NK-92 (cell line): Measurements from ENCODE around the gene CLGN.

ENCODE experiments used
- DNase-seq: peaks from one replicate; lab custom pipeline; 2025; ENCODE audit not compliant: unreplicated experiment; lab: John Stamatoyannopoulos, UW

Gene CLGN

GRCh38 chr4:140382732-140383131 lies 44.7 kb downstream of the CLGN start:
- DNase-seq: no peak

GRCh38 chr4:140374130-140374477 lies 53.3 kb downstream of the CLGN start:
- DNase-seq: no peak

GRCh38 chr4:140373328-140374129 lies 53.9 kb downstream of the CLGN start, which contains the start of gene SCOC:
Gene SCOC (plus strand): TSS chr4:140373646. CDS start chr4:140379171, 5,525 bp downstream.
- DNase-seq: peak; percentile 80

- no peak for DNase-seq
Observed at GRCh38 chr4:140372751-140373327, 54.6 kb downstream of the CLGN start.

- no peak for DNase-seq
Observed at GRCh38 chr4:140368686-140369085, 58.8 kb downstream of the CLGN start.

- DNase-seq: no peak
Observed at GRCh38 chr4:140367738-140368137, 59.7 kb downstream of the CLGN start.

GRCh38 chr4:140363558-140363957 lies 63.9 kb downstream of the CLGN start:
- no peak for DNase-seq

GRCh38 chr4:140363051-140363450 lies 64.4 kb downstream of the CLGN start:
- DNase-seq: no peak

GRCh38 chr4:140361099-140361498 lies 66.3 kb downstream of the CLGN start:
- DNase-seq: no peak

GRCh38 chr4:140359562-140360427 lies 67.7 kb downstream of the CLGN start:
- no peak for DNase-seq

GRCh38 chr4:140358281-140358680 lies 69.2 kb downstream of the CLGN start:
- DNase-seq: no peak

GRCh38 chr4:140357868-140358267 lies 69.6 kb downstream of the CLGN start:
- DNase-seq: no peak

GRCh38 chr4:140355288-140355687 lies 72.2 kb downstream of the CLGN start:
- DNase-seq: no peak

- DNase-seq: no peak
Observed at GRCh38 chr4:140353786-140354185, 73.7 kb downstream of the CLGN start.

GRCh38 chr4:140351093-140352075 lies 76.1 kb downstream of the CLGN start:
- no peak for DNase-seq

- DNase-seq: no peak
Observed at GRCh38 chr4:140349816-140350215, 77.6 kb downstream of the CLGN start.

- no peak for DNase-seq
Observed at GRCh38 chr4:140346136-140346535, 81.3 kb downstream of the CLGN start.

- no peak for DNase-seq
Observed at GRCh38 chr4:140344621-140345020, 82.8 kb downstream of the CLGN start.

- DNase-seq: no peak
Observed at GRCh38 chr4:140344101-140344500, 83.3 kb downstream of the CLGN start.

- DNase-seq: no peak
Observed at GRCh38 chr4:140343303-140343702, 84.1 kb downstream of the CLGN start.

- no peak for DNase-seq
Observed at GRCh38 chr4:140342620-140343019, 84.8 kb downstream of the CLGN start.
